ENCODE measurements around the gene UTS2. TPM values are rescaled to one million over a fixed set of nuclear protein-coding genes. Genes with fewer than 3 reads are reported as not detected.

Gene UTS2
- total RNA-seq, 1 donor from 2014 or later, result not detected

DNA sequence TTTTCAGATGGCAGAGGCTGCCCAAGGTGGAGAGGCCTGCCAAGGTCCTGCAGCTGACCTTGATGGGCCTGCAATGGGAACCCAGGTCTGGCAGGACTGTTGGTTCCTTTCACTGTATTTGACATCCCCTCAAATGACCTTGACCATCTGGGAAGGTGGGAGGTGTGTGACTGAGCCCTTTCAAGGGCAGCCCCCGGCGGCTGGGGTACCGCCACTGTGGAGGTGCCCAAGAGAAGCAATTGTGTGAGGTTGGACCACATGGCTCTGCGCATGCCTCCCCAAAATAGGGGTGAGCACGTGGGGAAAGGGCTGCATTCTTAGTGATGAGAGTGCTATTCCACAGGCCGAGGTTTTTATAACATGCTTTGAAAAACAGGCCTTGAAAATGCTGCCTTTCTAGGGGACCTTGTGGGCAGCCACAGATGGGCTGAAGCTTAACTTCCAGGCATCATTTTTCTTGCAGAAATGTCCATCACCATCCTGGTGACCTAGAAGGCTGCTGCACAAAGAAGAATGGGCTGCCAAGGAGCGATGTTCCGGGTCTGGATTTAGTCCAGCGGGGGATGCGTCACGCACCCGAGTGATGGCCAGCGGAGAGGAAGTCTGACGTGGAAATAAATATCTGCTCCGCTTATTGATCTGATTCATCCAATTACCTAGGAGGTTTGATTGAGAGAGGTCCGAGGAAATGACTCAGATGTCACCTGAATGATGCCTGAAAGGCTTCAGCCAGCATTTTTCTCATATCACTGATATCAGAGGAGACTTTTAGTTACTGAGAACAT is 16.5 kb upstream of the UTS2 start:
- H3K36me3 ChIP-seq, result no peaks in the 10 kb centered on the region
- ATAC-seq (no peak), DNase-seq (no peak)
- H3K4me1 ChIP-seq, result no peaks in the 10 kb centered on the region
- no peak overlapping the region for H3K27ac ChIP-seq
- H3K9me3 ChIP-seq, result no peaks in the 10 kb centered on the region
- intact Hi-C loops (cut with DNase I), result no loop called here
- TF ChIP-seq, protein P1, sequence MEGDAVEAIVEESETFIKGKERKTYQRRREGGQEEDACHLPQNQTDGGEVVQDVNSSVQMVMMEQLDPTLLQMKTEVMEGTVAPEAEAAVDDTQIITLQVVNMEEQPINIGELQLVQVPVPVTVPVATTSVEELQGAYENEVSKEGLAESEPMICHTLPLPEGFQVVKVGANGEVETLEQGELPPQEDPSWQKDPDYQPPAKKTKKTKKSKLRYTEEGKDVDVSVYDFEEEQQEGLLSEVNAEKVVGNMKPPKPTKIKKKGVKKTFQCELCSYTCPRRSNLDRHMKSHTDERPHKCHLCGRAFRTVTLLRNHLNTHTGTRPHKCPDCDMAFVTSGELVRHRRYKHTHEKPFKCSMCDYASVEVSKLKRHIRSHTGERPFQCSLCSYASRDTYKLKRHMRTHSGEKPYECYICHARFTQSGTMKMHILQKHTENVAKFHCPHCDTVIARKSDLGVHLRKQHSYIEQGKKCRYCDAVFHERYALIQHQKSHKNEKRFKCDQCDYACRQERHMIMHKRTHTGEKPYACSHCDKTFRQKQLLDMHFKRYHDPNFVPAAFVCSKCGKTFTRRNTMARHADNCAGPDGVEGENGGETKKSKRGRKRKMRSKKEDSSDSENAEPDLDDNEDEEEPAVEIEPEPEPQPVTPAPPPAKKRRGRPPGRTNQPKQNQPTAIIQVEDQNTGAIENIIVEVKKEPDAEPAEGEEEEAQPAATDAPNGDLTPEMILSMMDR (IDR thresholded peaks at IDR 0.05), result no peak
- H3K27me3 ChIP-seq, result no peaks in the 10 kb centered on the region
- no peak overlapping the region for H3K4me3 ChIP-seq

DNA sequence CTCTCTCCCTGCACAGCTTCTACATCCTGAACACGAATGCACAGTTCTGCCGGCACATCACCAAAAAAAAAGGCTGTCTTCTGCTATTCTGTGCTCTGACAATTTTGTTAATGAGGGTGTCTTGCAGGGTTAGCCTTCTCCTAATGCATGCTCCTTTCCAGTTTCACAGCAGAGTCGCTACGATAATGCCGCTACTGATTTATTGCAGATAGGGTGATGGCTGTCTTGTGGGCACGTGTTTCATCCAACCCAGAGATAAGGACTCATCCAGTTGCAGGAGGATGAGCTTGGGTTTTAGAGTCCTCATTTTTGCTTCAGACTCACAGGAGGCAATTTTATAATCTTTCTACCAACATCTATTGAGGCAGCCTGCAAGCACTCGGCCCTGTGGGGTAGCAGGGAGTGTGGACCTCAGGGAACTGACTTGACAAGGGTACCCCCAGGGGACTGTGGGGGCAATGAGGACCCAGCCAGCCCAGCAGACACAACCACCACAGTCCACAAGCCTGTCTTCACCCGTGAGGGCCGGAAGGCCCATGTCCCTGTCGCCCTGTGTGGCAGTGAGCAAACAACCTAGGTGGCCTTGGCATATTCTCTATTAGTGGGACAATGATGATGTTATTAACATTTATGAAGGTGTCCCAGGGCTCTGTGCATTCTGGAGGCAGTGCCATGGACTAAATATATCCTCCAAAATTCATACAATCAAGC is 15.4 kb upstream of the UTS2 start:
- no peaks in the 10 kb centered on the region for H3K36me3 ChIP-seq
- no peaks in the 10 kb centered on the region for H3K4me1 ChIP-seq
- no peaks in the 10 kb centered on the region for H3K27me3 ChIP-seq
- H3K27ac ChIP-seq, result no peak overlapping the region
- intact Hi-C loops (cut with DNase I), result no loop called here
- TF ChIP-seq, protein P1 (IDR thresholded peaks at IDR 0.05), result no peak
- ATAC-seq (no peak), DNase-seq (no peak)
- H3K4me3 ChIP-seq, result no peak overlapping the region
- H3K9me3 ChIP-seq, result no peaks in the 10 kb centered on the region

DNA sequence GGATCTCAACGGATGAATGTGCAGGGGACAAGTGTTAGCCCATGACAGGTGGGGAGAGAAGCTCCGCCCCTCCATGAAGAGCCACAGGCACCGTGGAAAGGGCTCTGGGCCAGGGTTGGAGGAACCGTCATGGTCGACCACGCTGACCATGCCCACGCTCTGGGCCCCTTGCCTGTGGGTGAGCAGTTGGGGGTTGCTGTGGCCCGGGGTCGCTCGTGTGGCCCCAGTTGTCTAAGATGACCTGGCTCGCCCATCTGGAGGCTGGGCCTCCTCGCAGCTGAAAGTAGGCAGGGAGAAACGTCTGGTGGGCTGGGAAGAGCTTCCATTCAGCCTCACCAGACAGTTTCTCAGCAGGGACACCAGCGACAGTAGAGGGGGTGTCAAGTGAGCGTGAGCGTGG is 13.1 kb upstream of the UTS2 start:
- H3K27me3 ChIP-seq, result no peaks in the 10 kb centered on the region
- no peaks in the 10 kb centered on the region for H3K36me3 ChIP-seq
- DNase-seq (no peak), ATAC-seq (no peak)
- no peak overlapping the region for H3K27ac ChIP-seq
- intact Hi-C loops (cut with DNase I), result no loop called here
- H3K4me3 ChIP-seq, result no peak overlapping the region
- no peaks in the 10 kb centered on the region for H3K9me3 ChIP-seq
- H3K4me1 ChIP-seq, result no peaks in the 10 kb centered on the region
- TF ChIP-seq, protein P1 (IDR thresholded peaks at IDR 0.05), result no peak

- Histone ChIP-seq H3K4me3 (no peak overlapping the region), H3K27me3 (no peaks in the 10 kb centered on the region), H3K36me3 (no peaks in the 10 kb centered on the region), H3K4me1 (no peaks in the 10 kb centered on the region), H3K9me3 (no peaks in the 10 kb centered on the region), H3K27ac (no peak overlapping the region)
- DNase-seq (no peak), ATAC-seq (no peak)
- TF ChIP-seq, protein P1 (IDR thresholded peaks at IDR 0.05), result no peak
- intact Hi-C loops (cut with DNase I), result no loop called here
Observed at GRCh38 chr1:7863756-7864328, 11.0 kb upstream of the UTS2 start.

GRCh38 chr1:7862211-7863060 is 9.6 kb upstream of the UTS2 start:
- TF ChIP-seq, protein P1 (IDR thresholded peaks at IDR 0.05), result no peak
- no peaks in the 10 kb centered on the region for H3K9me3 ChIP-seq
- H3K4me3 ChIP-seq, result no peak overlapping the region
- H3K4me1 ChIP-seq, result no peaks in the 10 kb centered on the region
- no peaks in the 10 kb centered on the region for H3K27me3 ChIP-seq
- intact Hi-C loops (cut with DNase I), result no loop called here
- H3K27ac ChIP-seq, result no peak overlapping the region
- DNase-seq (no peak), ATAC-seq (no peak)
- H3K36me3 ChIP-seq, result no peaks in the 10 kb centered on the region

All from upper lobe of right lung (tissue), 1 donor.